HG03108 (cell line): ENCODE data around the gene NSF.
"Not testable (repeated sequence)": the region's sequence is repeated elsewhere in the genome, so short reads cannot be mapped to it uniquely, and the experiment has no call there.

ENCODE experiments used
- ATAC-seq: cut with Tn5 transposase; IDR thresholded peaks from one replicate; pipeline ENCODE4 v1.9.1; 2021; ENCODE audit warnings: moderate library complexity; ENCODE audit not compliant: unreplicated experiment

NSF gene

DNA sequence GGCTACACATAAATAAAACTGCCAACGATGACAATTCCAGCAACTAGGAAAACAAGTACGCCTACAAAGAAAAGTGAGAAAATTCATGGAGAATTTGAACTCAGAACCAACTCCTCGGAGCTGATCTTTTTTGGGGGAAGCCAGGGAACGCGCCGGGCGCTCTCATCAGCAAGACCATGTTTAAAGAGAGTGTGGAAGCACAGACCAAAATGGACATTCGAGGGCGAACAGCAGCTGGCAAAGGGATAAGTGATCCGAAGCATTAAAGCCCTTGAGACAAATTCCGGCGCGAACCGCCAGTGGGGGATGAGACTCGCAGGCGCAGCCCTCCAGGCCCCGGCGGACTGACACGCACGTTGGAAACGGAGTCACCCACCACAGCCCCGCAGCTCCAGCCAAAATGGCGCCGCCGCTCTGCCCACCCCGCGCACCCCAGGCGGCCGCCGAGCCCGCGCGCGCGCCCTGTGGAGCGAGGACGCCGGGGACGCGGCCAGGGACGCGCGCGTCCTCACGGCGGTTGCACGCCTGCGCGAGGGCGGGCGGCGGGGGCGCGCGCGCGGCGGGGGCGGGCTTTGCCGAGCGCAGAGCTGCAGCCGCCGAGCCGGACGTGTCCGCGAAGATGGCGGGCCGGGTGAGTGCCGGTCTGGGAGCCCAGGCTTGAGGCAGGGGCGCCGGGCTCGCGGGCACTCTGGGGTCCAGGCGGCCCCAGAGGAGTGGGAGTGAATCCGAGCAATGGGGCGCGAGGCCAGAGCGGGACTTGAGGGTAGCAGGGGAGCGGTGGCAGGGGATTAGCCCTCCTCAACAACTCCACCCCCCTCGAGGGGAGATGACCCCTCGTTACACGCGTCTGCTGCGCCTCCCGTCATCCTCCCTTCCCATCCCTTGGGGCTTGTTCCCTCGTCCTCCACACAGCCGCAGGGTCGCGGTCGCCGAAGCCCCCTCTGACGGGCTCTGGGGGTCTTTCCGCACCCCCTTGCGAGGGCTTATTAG lies at the start of gene NSF:
NSF (plus strand) TSS at position 513 of the 990 bp plus-strand sequence; CDS start at position 620, 107 bp downstream.
- ATAC-seq, result peak; percentile 66

DNA sequence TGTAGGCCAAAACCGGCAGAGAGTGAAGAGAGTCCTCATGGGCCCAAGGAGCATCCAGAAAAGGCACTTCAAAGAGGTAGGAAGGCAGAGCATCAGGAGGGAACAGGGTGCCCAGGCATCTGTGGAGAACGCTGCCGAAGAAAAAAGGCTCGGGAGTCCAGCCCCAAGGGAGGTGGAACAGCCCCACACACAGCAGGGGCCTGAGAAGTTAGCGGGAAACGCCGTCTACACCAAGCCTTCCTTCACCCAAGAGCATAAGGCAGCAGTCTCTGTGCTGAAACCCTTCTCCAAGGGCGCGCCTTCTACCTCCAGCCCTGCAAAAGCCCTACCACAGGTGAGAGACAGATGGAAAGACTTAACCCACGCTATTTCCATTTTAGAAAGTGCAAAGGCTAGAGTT lies 41.9 kb upstream of the NSF start:
- ATAC-seq, result not testable (repeated sequence)

GRCh38 chr17:46559155-46559554 lies 31.3 kb upstream of the NSF start:
- ATAC-seq, result not testable (repeated sequence)

DNA sequence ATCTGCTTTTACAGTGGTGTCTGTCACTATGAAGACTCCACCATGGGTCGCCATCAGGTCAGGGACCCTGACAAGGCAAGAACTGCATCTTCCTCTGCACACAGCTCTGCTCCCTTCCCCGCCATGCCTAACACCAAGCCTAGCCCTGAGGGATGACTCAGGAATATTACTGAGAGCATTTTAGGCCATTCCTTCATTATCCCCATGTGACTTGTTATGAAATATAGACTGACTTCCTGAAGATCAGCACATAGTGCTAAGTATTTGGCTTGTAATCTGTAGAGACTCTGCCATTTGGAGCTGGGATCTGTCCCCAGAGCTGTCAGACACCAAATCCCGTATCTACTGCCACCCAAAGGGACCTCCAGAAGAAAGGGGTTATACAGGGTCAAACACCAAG lies 30.4 kb upstream of the NSF start:
- ATAC-seq, result not testable (repeated sequence)

- ATAC-seq, result not testable (repeated sequence)
These were observed 24.2 kb upstream of the NSF start for GRCh38 chr17:46566284-46566683.

- not testable (repeated sequence) for ATAC-seq
These were observed 23.5 kb upstream of the NSF start for GRCh38 chr17:46566980-46567379.

DNA sequence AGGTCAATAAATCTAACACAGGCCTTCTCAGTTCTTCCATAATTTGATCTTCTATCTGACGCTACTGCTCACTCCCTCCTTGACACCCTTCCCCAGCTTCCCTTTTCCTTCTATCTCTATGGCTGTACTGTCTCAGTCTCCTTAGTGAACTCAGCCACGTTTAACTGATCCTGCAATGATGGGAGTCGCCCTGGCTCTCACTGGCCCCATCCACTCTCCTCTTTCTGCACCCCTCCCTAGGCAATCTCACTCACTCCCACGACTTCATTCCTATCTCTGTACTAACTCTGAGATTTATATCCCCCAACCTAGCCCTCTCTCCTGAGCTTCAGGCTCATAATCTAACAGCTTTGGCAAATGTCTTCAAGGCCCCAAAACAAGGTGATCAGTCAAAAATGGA lies 18.7 kb upstream of the NSF start:
- not testable (repeated sequence) for ATAC-seq

- peak; percentile 95 for ATAC-seq
These were observed 11.1 kb upstream of the NSF start, which contains the start of gene ARL17A for GRCh38 chr17:46579083-46580075. Gene ARL17A (minus strand): TSS chr17:46579691. CDS start chr17:46576322, 3,369 bp downstream.

DNA sequence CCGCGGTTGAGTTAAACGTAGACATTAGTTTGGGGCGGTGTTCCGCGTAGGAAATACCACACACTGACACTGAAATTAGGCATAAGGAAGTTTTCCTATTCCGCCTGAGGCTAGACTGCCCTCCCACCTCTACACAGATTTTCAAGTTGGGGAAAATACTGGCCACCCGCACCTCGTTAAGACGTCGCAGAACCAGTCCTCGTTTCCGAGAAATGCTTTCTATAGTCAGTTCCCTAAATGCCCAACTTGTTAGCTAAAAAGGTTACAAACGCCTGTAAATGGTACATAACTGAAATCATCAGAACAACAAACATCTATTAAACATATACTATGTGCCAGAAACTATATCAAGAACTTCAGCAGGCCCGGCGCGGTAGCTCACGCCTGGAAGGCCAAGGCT lies 10.4 kb upstream of the NSF start:
- not testable (repeated sequence) for ATAC-seq

GRCh38 chr17:46585444-46585843 lies 5.0 kb upstream of the NSF start:
- not testable (repeated sequence) for ATAC-seq

- not testable (repeated sequence) for ATAC-seq
These were observed 863 bp downstream of the NSF start for GRCh38 chr17:46591332-46591731.

DNA sequence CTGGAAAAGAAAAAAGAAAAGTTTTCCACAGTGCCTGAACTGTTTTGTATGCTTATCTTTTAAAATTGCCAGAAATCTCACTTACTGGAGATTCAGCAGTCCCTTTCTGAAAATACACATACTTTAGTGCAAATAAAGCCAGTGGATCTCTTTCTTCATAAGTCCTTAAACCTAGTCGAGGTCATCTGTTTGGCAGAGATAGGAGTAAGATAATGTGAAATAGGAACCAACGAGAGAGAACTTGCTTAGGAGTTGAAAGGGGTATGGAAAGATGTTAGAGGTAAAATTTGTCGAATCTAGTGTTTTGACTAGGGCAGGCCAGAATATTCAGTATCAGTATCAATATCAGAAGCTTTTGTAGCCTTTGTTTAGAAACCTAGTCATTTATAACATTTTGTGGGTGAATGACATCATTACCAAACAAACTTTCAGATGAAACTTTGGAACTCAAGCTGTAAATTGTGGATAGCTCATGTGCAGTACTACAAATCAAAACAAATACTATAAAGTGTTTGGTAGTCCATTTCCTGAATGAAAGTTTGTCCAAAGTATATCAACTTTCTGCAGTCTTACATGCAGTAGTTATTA lies 8.0 kb downstream of the NSF start:
- ATAC-seq, result not testable (repeated sequence)

DNA sequence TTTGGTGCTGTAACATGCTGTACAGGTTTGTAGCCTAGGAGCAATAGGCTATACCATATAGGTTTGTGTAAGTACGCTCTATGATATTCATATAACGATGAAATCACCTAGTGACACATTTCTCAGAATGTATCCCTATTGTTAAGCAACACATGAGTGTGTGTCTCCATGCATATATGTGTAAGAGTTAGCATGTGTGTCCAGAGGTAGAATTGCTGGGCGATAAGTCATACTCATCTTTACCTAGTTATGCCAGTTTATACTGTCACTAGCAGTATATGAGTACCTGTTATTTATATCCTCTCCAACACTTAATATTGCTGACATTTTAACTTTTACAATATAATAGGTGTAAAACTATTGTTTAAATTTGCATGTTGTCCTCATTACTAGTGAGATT lies 10.3 kb downstream of the NSF start:
- ATAC-seq, result not testable (repeated sequence)

GRCh38 chr17:46603125-46603524 lies 12.7 kb downstream of the NSF start:
- ATAC-seq, result peak; percentile 81

DNA sequence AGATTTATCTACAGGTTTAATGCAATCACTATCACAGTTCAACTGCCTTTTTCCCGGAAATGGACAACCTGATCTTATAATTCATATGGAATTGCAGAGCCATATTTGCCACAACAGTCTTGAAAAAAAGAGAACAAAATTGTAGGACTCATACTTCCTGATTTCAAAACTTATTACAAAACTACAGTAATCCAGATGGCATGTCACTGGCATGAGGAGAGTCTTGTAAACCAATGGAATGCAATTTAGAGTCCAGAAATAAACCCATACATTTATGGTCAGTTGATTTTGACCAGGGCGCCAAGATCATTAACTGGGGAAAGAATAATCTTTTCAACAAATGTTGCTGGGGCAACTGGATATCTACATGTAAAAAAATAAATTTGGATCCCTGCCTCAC lies 20.8 kb downstream of the NSF start:
- not testable (repeated sequence) for ATAC-seq

GRCh38 chr17:46613876-46614275 lies 23.4 kb downstream of the NSF start:
- not testable (repeated sequence) for ATAC-seq

GRCh38 chr17:46617121-46617520 lies 26.7 kb downstream of the NSF start:
- ATAC-seq, result not testable (repeated sequence)

GRCh38 chr17:46618975-46619374 lies 28.5 kb downstream of the NSF start:
- ATAC-seq, result not testable (repeated sequence)

DNA sequence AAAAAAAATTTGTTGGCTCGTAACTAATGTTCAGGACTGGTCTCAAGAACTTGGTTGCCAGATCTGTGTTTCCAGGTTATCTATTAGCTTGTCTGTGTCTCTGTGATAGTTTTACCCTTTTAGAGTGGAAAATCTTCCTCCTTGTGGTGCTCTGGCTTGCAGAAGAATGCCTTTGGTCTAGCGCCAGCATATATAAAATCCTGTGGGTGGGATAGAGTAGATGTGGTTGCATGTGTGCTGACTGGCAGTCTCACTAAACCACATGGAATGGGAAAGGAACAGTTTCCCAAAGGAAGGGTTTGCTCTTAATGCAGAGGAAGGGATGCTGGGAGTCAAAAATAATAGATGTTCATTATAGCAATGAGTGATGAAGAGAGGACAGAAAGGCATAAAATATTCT lies 33.3 kb downstream of the NSF start:
- not testable (repeated sequence) for ATAC-seq

GRCh38 chr17:46624726-46625125 lies 34.3 kb downstream of the NSF start:
- not testable (repeated sequence) for ATAC-seq
